Neuronal stem cell (in vitro differentiated cells): ENCODE results near the gene ARHGEF10L.

Experiments used
- DNase-seq: peaks from one replicate; pipeline ENCODE4 v3.0.0-alpha.2; 2013; ENCODE audit warnings: low spot score
- H2AFZ ChIP-seq: one replicate; pipeline ENCODE4 v1.6.1; 2013; ENCODE audit warnings: mild to moderate bottlenecking, low read length, inconsistent platforms
- H2AK5ac ChIP-seq: 2 replicates; pipeline ENCODE4 v1.6.1; 2013; ENCODE audit warnings: low read depth, mild to moderate bottlenecking, inconsistent platforms, low read length, moderate library complexity, mixed read lengths
- H2BK120ac ChIP-seq: 2 replicates; pipeline ENCODE4 v1.6.1; 2013; ENCODE audit warnings: low read depth, mild to moderate bottlenecking, inconsistent platforms, low read length, moderate library complexity, mixed read lengths
- H2BK12ac ChIP-seq: one replicate; pipeline ENCODE4 v1.6.1; 2013; ENCODE audit warnings: low read length, inconsistent platforms
- H2BK15ac ChIP-seq: 2 replicates; pipeline ENCODE4 v1.6.1; 2013; ENCODE audit warnings: mild to moderate bottlenecking, low read length, inconsistent platforms, mixed read lengths
- H2BK5ac ChIP-seq: one replicate; pipeline ENCODE4 v1.6.1; 2013; ENCODE audit warnings: inconsistent platforms, mild to moderate bottlenecking, low read length, moderate library complexity
- H3K14ac ChIP-seq: one replicate; pipeline ENCODE4 v1.6.1; 2013; ENCODE audit warnings: low read length, inconsistent platforms
- H3K18ac ChIP-seq: 2 replicates; pipeline ENCODE4 v1.6.1; 2013; ENCODE audit warnings: low read length, inconsistent platforms
- H3K23ac ChIP-seq: 2 replicates; pipeline ENCODE4 v1.6.1; 2013; ENCODE audit warnings: low read depth, mild to moderate bottlenecking, mixed read lengths, low read length, inconsistent platforms; ENCODE audit not compliant: poor library complexity
- H3K27ac ChIP-seq: replicated peaks from 3 replicates; pipeline ENCODE4 v1.5.1; 2013; ENCODE audit warnings: low read length, inconsistent platforms
- H3K27me3 ChIP-seq, 3 experiments: 2 replicates each; pipeline ENCODE4 v1.6.1; 2013; ENCODE audit warnings: low read length in 3 of 3, mild to moderate bottlenecking in 2 of 3, inconsistent platforms in 1 of 3, low read depth in 1 of 3, mixed read lengths in 1 of 3, moderate library complexity in 1 of 3; ENCODE audit not compliant: control insufficient read depth in 3 of 3, insufficient read depth in 3 of 3
- H3K36me3 ChIP-seq, 2 donors: replicated peaks in 1 of 2; 2 replicates each; pipeline ENCODE4 v1.6.1; 2013; ENCODE audit warnings: low read length in 2 of 2; ENCODE audit not compliant: control insufficient read depth in 2 of 2, insufficient read depth in 2 of 2
- H3K4ac ChIP-seq: 2 replicates; pipeline ENCODE4 v1.6.1; 2013; ENCODE audit warnings: inconsistent platforms, mild to moderate bottlenecking, low read length, moderate library complexity
- H3K4me1 ChIP-seq, 2 donors: 1 replicate in 1 of 2; 2 replicates in 1 of 2; pipeline ENCODE4 v1.6.1; 2013; ENCODE audit warnings: low read length in 2 of 2, low read depth in 1 of 2; ENCODE audit not compliant: control insufficient read depth in 2 of 2, insufficient read depth in 1 of 2
- H3K4me2 ChIP-seq: one replicate; pipeline ENCODE4 v1.6.1; 2013; ENCODE audit warnings: mild to moderate bottlenecking, low read length, inconsistent platforms; ENCODE audit not compliant: insufficient read depth, poor library complexity, severe bottlenecking
- H3K4me3 ChIP-seq, 2 donors: 2 replicates each; pipeline ENCODE4 v1.5.1; 2013; ENCODE audit warnings: low read length in 2 of 2, mild to moderate bottlenecking in 2 of 2, inconsistent platforms in 1 of 2, moderate library complexity in 1 of 2
- H3K79me1 ChIP-seq: one replicate; pipeline ENCODE4 v1.6.1; 2013; ENCODE audit warnings: low read depth, mild to moderate bottlenecking, inconsistent platforms, low read length, moderate library complexity
- H3K9ac ChIP-seq: one replicate; pipeline ENCODE4 v1.6.1; 2013; ENCODE audit warnings: mild to moderate bottlenecking, low read depth, low read length, inconsistent platforms; ENCODE audit not compliant: poor library complexity
- H3K9me3 ChIP-seq, 2 donors: replicated peaks in 1 of 2; 2 replicates each; pipeline versions ENCODE3 to v1.6.1; 2013; ENCODE audit warnings: low read length in 2 of 2, mild to moderate bottlenecking in 2 of 2, inconsistent platforms in 1 of 2, low read depth in 1 of 2, mixed read lengths in 1 of 2, moderate library complexity in 1 of 2; ENCODE audit not compliant: control insufficient read depth in 2 of 2, insufficient read depth in 1 of 2
- H4K8ac ChIP-seq: one replicate; pipeline ENCODE4 v1.6.1; 2013; ENCODE audit warnings: low read depth, mild to moderate bottlenecking, inconsistent platforms, low read length, moderate library complexity
- H4K91ac ChIP-seq: one replicate; pipeline ENCODE4 v1.6.1; 2013; ENCODE audit warnings: low read length, low read depth, mild to moderate bottlenecking, inconsistent platforms; ENCODE audit not compliant: poor library complexity
- WGBS, 2 donors: extraction: QIAGEN DNeasy Blood & Tissue Kit; methylation state at CpG; one replicate each; pipeline ENCODE4 v1.1.7; 2013; ENCODE audit warnings: missing lambda C conversion rate in 2 of 2, mixed read lengths in 1 of 2; ENCODE audit not compliant: insufficient read length in 2 of 2, insufficient replicate concordance in 1 of 2; ENCODE audit errors: extremely low coverage in 2 of 2; 5-methylcytosine and 5-hydroxymethylcytosine counted together

Gene ARHGEF10L

GRCh38 chr1:17582124-17582774, 42.8 kb downstream of the ARHGEF10L start:
- Histone ChIP-seq H2AK5ac (no peak overlapping the region), H3K27me3 (no peaks in the 10 kb centered on the region), H4K91ac (no peak overlapping the region), H2BK120ac (no peak overlapping the region), H3K4me1 (peaks cover 22 to 24% of the 10 kb centered on the region in 2 donors), H3K9ac (peak overlapping the region; percentile 9), H3K36me3 (peaks cover 3 to 23% of the 10 kb centered on the region in 2 donors), H3K27ac (peak overlapping the region; percentile 61), H3K9me3 (no peaks in the 10 kb centered on the region), H3K4me3 (peak overlapping the region in 1 of 2 donors; percentile 8), H3K4ac (no peak overlapping the region), H2AFZ (no peak overlapping the region), H4K8ac (no peak overlapping the region), H3K79me1 (peaks cover 11% of the 10 kb centered on the region), H2BK12ac (no peak overlapping the region), H2BK15ac (no peak overlapping the region), H2BK5ac (peak overlapping the region; percentile 35), H3K4me2 (no peak overlapping the region), H3K18ac (peak overlapping the region; percentile 61), H3K14ac (no peak overlapping the region), H3K23ac (peak overlapping the region; percentile 10)
- no peak for DNase-seq
- no CpG with 5 or more reads among the region's 11 CpGs for WGBS, 2 donors

- Histone ChIP-seq H3K27ac (no peak overlapping the region), H2BK12ac (no peak overlapping the region), H3K14ac (no peak overlapping the region), H3K4ac (no peak overlapping the region), H3K9ac (no peak overlapping the region), H3K9me3 (no peaks in the 10 kb centered on the region), H3K27me3 (no peaks in the 10 kb centered on the region), H4K91ac (no peak overlapping the region), H3K23ac (no peak overlapping the region), H3K4me3 (no peak overlapping the region), H2AFZ (no peak overlapping the region), H2BK15ac (no peak overlapping the region), H4K8ac (no peak overlapping the region), H3K4me1 (peaks cover 26 to 34% of the 10 kb centered on the region in 2 donors), H3K4me2 (no peak overlapping the region), H3K18ac (no peak overlapping the region), H2AK5ac (no peak overlapping the region), H3K36me3 (peaks cover 5 to 36% of the 10 kb centered on the region in 2 donors), H3K79me1 (peaks cover 6% of the 10 kb centered on the region), H2BK120ac (no peak overlapping the region), H2BK5ac (no peak overlapping the region)
- no CpG with 5 or more reads among the region's 10 CpGs for WGBS, 2 donors
- no peak for DNase-seq
Measured at GRCh38 chr1:17584539-17584938, 45.0 kb downstream of the ARHGEF10L start.

- Histone ChIP-seq H4K91ac (no peak overlapping the region), H3K14ac (no peak overlapping the region), H3K9me3 (no peaks in the 10 kb centered on the region), H2AK5ac (no peak overlapping the region), H3K27ac (no peak overlapping the region), H3K79me1 (peaks cover 4% of the 10 kb centered on the region), H2AFZ (no peak overlapping the region), H3K18ac (peak overlapping the region; percentile 63), H2BK5ac (no peak overlapping the region), H3K4ac (no peak overlapping the region), H3K4me3 (no peak overlapping the region), H4K8ac (no peak overlapping the region), H2BK120ac (no peak overlapping the region), H2BK12ac (no peak overlapping the region), H3K4me2 (no peak overlapping the region), H3K23ac (no peak overlapping the region), H3K36me3 (peaks cover 5 to 44% of the 10 kb centered on the region in 2 donors), H3K9ac (no peak overlapping the region), H2BK15ac (no peak overlapping the region), H3K27me3 (no peaks in the 10 kb centered on the region), H3K4me1 (peaks cover 26 to 31% of the 10 kb centered on the region in 2 donors)
- WGBS, 2 donors = no CpG with 5 or more reads among the region's 9 CpGs
- DNase-seq = no peak
Measured at GRCh38 chr1:17585266-17585987, 45.9 kb downstream of the ARHGEF10L start.

GRCh38 chr1:17586172-17586964, 46.9 kb downstream of the ARHGEF10L start:
- H4K91ac ChIP-seq = no peak overlapping the region
- peaks cover 5 to 50% of the 10 kb centered on the region in 2 donors for H3K36me3 ChIP-seq
- H3K9ac ChIP-seq = no peak overlapping the region
- WGBS, 2 donors = no CpG with 5 or more reads among the region's 10 CpGs
- H2BK120ac ChIP-seq = no peak overlapping the region
- no peak overlapping the region for H3K4me3 ChIP-seq
- H3K4ac ChIP-seq = no peak overlapping the region
- peaks cover 4% of the 10 kb centered on the region for H3K79me1 ChIP-seq
- no peak overlapping the region for H2BK12ac ChIP-seq
- H2AK5ac ChIP-seq = peak overlapping the region; percentile 10
- no peak overlapping the region for H2BK15ac ChIP-seq
- no peak overlapping the region for H4K8ac ChIP-seq
- no peak overlapping the region for H2AFZ ChIP-seq
- no peaks in the 10 kb centered on the region for H3K27me3 ChIP-seq
- peak overlapping the region; percentile 63 for H3K18ac ChIP-seq
- no peak overlapping the region for H3K23ac ChIP-seq
- no peak overlapping the region for H3K4me2 ChIP-seq
- peak overlapping the region; percentile 18 for H3K27ac ChIP-seq
- H3K9me3 ChIP-seq = no peaks in the 10 kb centered on the region
- no peak overlapping the region for H3K14ac ChIP-seq
- peaks cover 22 to 31% of the 10 kb centered on the region in 2 donors for H3K4me1 ChIP-seq
- no peak for DNase-seq
- peak overlapping the region; percentile 33 for H2BK5ac ChIP-seq
